Measurements from ENCODE around the gene MAGI1.
A peak's percentile ranks its signal among the peaks of the same experiment; 100 is the strongest.

MAGI1 gene

GRCh38 chr3:65385805-65386204 is 652.9 kb downstream of the MAGI1 start:
- DNase-seq = no peak

- DNase-seq = no peak
These were observed 657.2 kb downstream of the MAGI1 start for GRCh38 chr3:65381496-65382010.

- DNase-seq = no peak
These were observed 659.5 kb downstream of the MAGI1 start for GRCh38 chr3:65379223-65379622.

GRCh38 chr3:65377637-65378036 is 661.1 kb downstream of the MAGI1 start:
- no peak for DNase-seq

- no peak for DNase-seq
These were observed 662.3 kb downstream of the MAGI1 start for GRCh38 chr3:65376426-65376825.

- DNase-seq = no peak
These were observed 667.7 kb downstream of the MAGI1 start for GRCh38 chr3:65371053-65371452.

GRCh38 chr3:65368866-65369265 is 669.9 kb downstream of the MAGI1 start:
- no peak for DNase-seq

- DNase-seq = no peak
These were observed 676.0 kb downstream of the MAGI1 start for GRCh38 chr3:65362688-65363087.

GRCh38 chr3:65361448-65361847 is 677.3 kb downstream of the MAGI1 start:
- DNase-seq = no peak

- no peak for DNase-seq
These were observed 682.1 kb downstream of the MAGI1 start for GRCh38 chr3:65356331-65357248.

GRCh38 chr3:65354880-65355279 is 683.8 kb downstream of the MAGI1 start:
- DNase-seq = no peak

GRCh38 chr3:65352951-65353350 is 685.8 kb downstream of the MAGI1 start:
- no peak for DNase-seq

GRCh38 chr3:65351753-65352152 is 687.0 kb downstream of the MAGI1 start:
- no peak for DNase-seq

- DNase-seq = no peak
These were observed 687.8 kb downstream of the MAGI1 start for GRCh38 chr3:65350801-65351476.

GRCh38 chr3:65348398-65348995 is 690.2 kb downstream of the MAGI1 start:
- no peak for DNase-seq

- no peak for DNase-seq
These were observed 691.6 kb downstream of the MAGI1 start for GRCh38 chr3:65347166-65347565.

- no peak for DNase-seq
These were observed 693.9 kb downstream of the MAGI1 start for GRCh38 chr3:65344846-65345245.

- no peak for DNase-seq
These were observed 694.3 kb downstream of the MAGI1 start for GRCh38 chr3:65344444-65344843.

- no peak for DNase-seq
These were observed 695.0 kb downstream of the MAGI1 start for GRCh38 chr3:65343736-65344135.

- DNase-seq = no peak
These were observed 695.7 kb downstream of the MAGI1 start for GRCh38 chr3:65343026-65343425.

- peak in 1 of 5 experiments; percentile 40 for DNase-seq
These were observed 696.5 kb downstream of the MAGI1 start for GRCh38 chr3:65342084-65342683.

- DNase-seq = no peak
These were observed 699.5 kb downstream of the MAGI1 start for GRCh38 chr3:65339192-65339740.

- no peak for DNase-seq
These were observed 700.1 kb downstream of the MAGI1 start for GRCh38 chr3:65338571-65338970.

Measured in T-helper 2 cell (primary cell).